OCI-LY3 (cell line): Measurements from ENCODE around the gene LAMB4.
"Not testable (repeated sequence)": the region's sequence is repeated elsewhere in the genome, so short reads cannot be mapped to it uniquely, and the experiment has no call there.

Experiments used
- H2AFZ ChIP-seq: fragments of 200-600, 300-600 bp; shearing (Covaris generic); 2 replicates; pipeline ENCODE4 v1.6.0; 2014; ENCODE audit warnings: antibody characterized with exemption, low read depth, low read length
- H3K27ac ChIP-seq: fragments of 200-600, 300-600 bp; sonication (generic); 2 replicates; pipeline ENCODE4 v1.5.1; 2014; ENCODE audit warnings: mild to moderate bottlenecking, low read length, moderate library complexity, mixed read lengths
- H3K27me3 ChIP-seq: fragments of 200-600, 300-600 bp; sonication (generic); 2 replicates; pipeline ENCODE4 v1.6.1; 2014; ENCODE audit warnings: low read depth, low read length, mixed read lengths
- H3K36me3 ChIP-seq: fragments of 200-600, 300-600 bp; sonication (generic); replicated peaks from 2 replicates; pipeline ENCODE3; 2014; ENCODE audit warnings: low read depth, low read length, mixed read lengths
- H3K4me1 ChIP-seq: fragments of 300-600, 200-600 bp; sonication (generic); 2 replicates; pipeline ENCODE4 v1.6.1; 2014; ENCODE audit warnings: low read length, mixed read lengths
- H3K4me2 ChIP-seq: fragments of 200-600, 300-600 bp; sonication (generic); 2 replicates; pipeline ENCODE4 v1.6.1; 2014; ENCODE audit warnings: low read length, mixed read lengths
- H3K4me3 ChIP-seq: fragments of 300-600, 200-600 bp; sonication (generic); 2 replicates; pipeline ENCODE4 v1.5.1; 2014; ENCODE audit warnings: antibody characterized with exemption, mild to moderate bottlenecking, low read length, moderate library complexity
- H3K79me2 ChIP-seq: fragments of 300-600, 200-600 bp; shearing (Covaris generic); 2 replicates; pipeline ENCODE4 v1.6.1; 2014; ENCODE audit warnings: mild to moderate bottlenecking, low read length, mixed read lengths
- H3K9ac ChIP-seq: fragments of 300-600, 200-600 bp; shearing (Covaris generic); 2 replicates; pipeline ENCODE4 v1.6.0; 2014; ENCODE audit warnings: mild to moderate bottlenecking, low read length, moderate library complexity
- H3K9me3 ChIP-seq: fragments of 200-600, 300-600 bp; shearing (Covaris generic); 2 replicates; pipeline ENCODE4 v1.6.1; 2014; ENCODE audit warnings: low read length, mixed read lengths; ENCODE audit not compliant: insufficient read depth
- H4K20me1 ChIP-seq: fragments of 200-600, 300-600 bp; sonication (generic); 2 replicates; pipeline ENCODE4 v1.6.1; 2016; ENCODE audit warnings: low read length, mixed read lengths; ENCODE audit not compliant: insufficient read depth
- CTCF ChIP-seq: fragments of 200-600, 300-600 bp; sonication (generic); IDR thresholded peaks from 2 replicates; pipeline ENCODE4 v1.5.1; 2014; ENCODE audit warnings: antibody characterized with exemption, low read length, low read depth
- EZH2phosphoT487 ChIP-seq: fragments of 200-600 bp; shearing (Covaris generic); IDR thresholded peaks from 2 replicates; pipeline ENCODE4 v1.6.1; 2018; ENCODE audit warnings: antibody characterized with exemption, mixed run types, low read depth

LAMB4 gene

DNA sequence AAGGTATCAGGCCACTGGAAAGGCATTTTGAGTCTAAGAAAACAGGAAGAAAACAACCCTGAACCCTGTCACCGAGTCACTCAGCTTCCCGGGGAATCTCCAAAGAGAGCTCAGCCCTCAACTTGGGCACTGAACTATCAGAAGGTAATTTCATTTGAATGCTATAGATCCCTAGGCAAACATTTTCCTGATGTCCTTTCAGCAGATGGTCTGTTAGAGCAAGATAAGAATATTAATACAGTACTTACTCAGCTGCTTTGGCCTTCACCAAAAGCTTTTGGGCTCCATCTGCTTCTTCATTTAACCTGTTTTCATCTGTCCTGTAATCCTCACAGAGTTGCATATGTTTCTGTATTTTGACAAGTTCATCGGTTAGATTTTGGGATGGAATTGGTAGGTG is 93.0 kb downstream of the LAMB4 start:
- Histone ChIP-seq H3K27ac (no peak overlapping the region), H3K79me2 (no peaks in the 10 kb centered on the region), H2AFZ (no peak overlapping the region), H4K20me1 (no peaks in the 10 kb centered on the region), H3K9ac (no peak overlapping the region), H3K4me3 (no peak overlapping the region), H3K27me3 (no peaks in the 10 kb centered on the region), H3K4me1 (peaks cover 5% of the 10 kb centered on the region; the same call in 1 of the 2 replicates), H3K4me2 (no peak overlapping the region), H3K9me3 (no peaks in the 10 kb centered on the region), H3K36me3 (no peaks in the 10 kb centered on the region)
- TF ChIP-seq CTCF (no peak), EZH2phosphoT487 (no peak)

DNA sequence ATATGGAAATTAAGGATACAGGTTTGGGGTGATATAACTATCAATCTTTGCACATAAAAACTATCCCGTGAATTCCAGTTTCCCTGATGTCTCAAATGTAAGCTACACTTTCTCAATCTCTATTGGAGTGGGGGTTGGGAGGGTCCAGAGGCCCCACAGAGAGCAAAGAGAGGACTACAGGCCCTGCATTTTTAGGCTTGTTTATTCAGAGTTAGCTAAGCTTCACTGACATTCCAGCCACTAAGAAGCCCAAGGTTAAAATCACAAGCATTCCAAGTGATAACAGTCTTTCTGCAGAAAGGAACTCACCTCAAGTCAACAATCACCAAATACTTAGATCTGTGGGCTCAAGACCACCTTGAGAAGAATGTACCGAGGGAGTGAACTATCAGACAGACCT is 95.6 kb downstream of the LAMB4 start:
- no peak overlapping the region for H3K4me3 ChIP-seq
- H3K9ac ChIP-seq = no peak overlapping the region
- H3K79me2 ChIP-seq = no peaks in the 10 kb centered on the region
- H3K4me2 ChIP-seq = no peak overlapping the region
- H2AFZ ChIP-seq = no peak overlapping the region
- no peaks in the 10 kb centered on the region for H3K36me3 ChIP-seq
- TF ChIP-seq CTCF = no peak
- no peaks in the 10 kb centered on the region for H3K27me3 ChIP-seq
- H3K27ac ChIP-seq = no peak overlapping the region
- H4K20me1 ChIP-seq = no peaks in the 10 kb centered on the region
- peaks cover 5% of the 10 kb centered on the region; the same call in 1 of the 2 replicates for H3K4me1 ChIP-seq
- no peaks in the 10 kb centered on the region for H3K9me3 ChIP-seq

GRCh38 chr7:108033776-108034497 is 96.2 kb downstream of the LAMB4 start:
- H3K9me3 ChIP-seq = no peaks in the 10 kb centered on the region
- no peak overlapping the region for H3K9ac ChIP-seq
- no peaks in the 10 kb centered on the region for H4K20me1 ChIP-seq
- H3K27me3 ChIP-seq = no peaks in the 10 kb centered on the region
- H3K79me2 ChIP-seq = no peaks in the 10 kb centered on the region
- no peak overlapping the region for H3K4me3 ChIP-seq
- no peak overlapping the region for H3K4me2 ChIP-seq
- H3K36me3 ChIP-seq = no peaks in the 10 kb centered on the region
- H3K27ac ChIP-seq = no peak overlapping the region
- H3K4me1 ChIP-seq = peaks cover 8% of the 10 kb centered on the region; the same call in 1 of the 2 replicates
- no peak overlapping the region for H2AFZ ChIP-seq
- no peak for TF ChIP-seq EZH2phosphoT487
- no peak for TF ChIP-seq CTCF

- not testable (repeated sequence) for H3K36me3 ChIP-seq, H3K4me1 ChIP-seq, H3K79me2 ChIP-seq, H2AFZ ChIP-seq, H3K27ac ChIP-seq, H3K4me2 ChIP-seq, H3K4me3 ChIP-seq, H3K9me3 ChIP-seq, H3K9ac ChIP-seq, H4K20me1 ChIP-seq, H3K27me3 ChIP-seq
Observed at GRCh38 chr7:108033309-108033708, 96.9 kb downstream of the LAMB4 start.
